ENCODE results near the gene SMARCA5.
"Not testable (repeated sequence)": the region's sequence is repeated elsewhere in the genome, so short reads cannot be mapped to it uniquely, and the experiment has no call there.

Gene SMARCA5

GRCh38 chr4:143514901-143515300 is 1.4 kb downstream of the SMARCA5 start:
- DNase-seq (ENCODE audit: low read depth, low spot score), result no peak
- TF ChIP-seq SUZ12 (IDR thresholded peaks at IDR 0.05; ENCODE audit: extremely low read depth, insufficient read depth, insufficient read length) (no peak), ZNF274 (IDR thresholded peaks at IDR 0.05; ENCODE audit: low read depth, low read length) (no peak), YY1 (IDR thresholded peaks at IDR 0.05; ENCODE audit: insufficient read depth, insufficient read length) (no peak)
- peaks cover 2% of the 10 kb centered on the region for H3K4me1 ChIP-seq (ENCODE audit: insufficient read depth, insufficient read length)
- H3K27me3 ChIP-seq (ENCODE audit: insufficient read depth, insufficient read length), result no peaks in the 10 kb centered on the region
- H3K9me3 ChIP-seq (ENCODE audit: insufficient read depth, low read length), result no peaks in the 10 kb centered on the region
- H3K9ac ChIP-seq (ENCODE audit: insufficient read length, low read depth), result peak overlapping the region; percentile 96
- H3K36me3 ChIP-seq (ENCODE audit: insufficient read depth, insufficient read length, low read length), result peaks cover 28% of the 10 kb centered on the region
- peak overlapping the region; percentile 99 for H3K4me3 ChIP-seq (ENCODE audit: insufficient read length, low read depth)

GRCh38 chr4:143515905-143516304 is 2.4 kb downstream of the SMARCA5 start:
- Histone ChIP-seq H3K9ac (ENCODE audit: insufficient read length, low read depth) (peak overlapping the region; percentile 21), H3K27me3 (ENCODE audit: insufficient read depth, insufficient read length) (no peaks in the 10 kb centered on the region), H3K4me1 (ENCODE audit: insufficient read depth, insufficient read length) (peaks cover 2% of the 10 kb centered on the region), H3K9me3 (ENCODE audit: insufficient read depth, low read length) (no peaks in the 10 kb centered on the region), H3K4me3 (ENCODE audit: insufficient read length, low read depth) (peak overlapping the region; percentile 99), H3K36me3 (ENCODE audit: insufficient read depth, insufficient read length, low read length) (peaks cover 35% of the 10 kb centered on the region)
- TF ChIP-seq ZNF274 (IDR thresholded peaks at IDR 0.05; ENCODE audit: low read depth, low read length) (no peak), YY1 (IDR thresholded peaks at IDR 0.05; ENCODE audit: insufficient read depth, insufficient read length) (no peak), SUZ12 (IDR thresholded peaks at IDR 0.05; ENCODE audit: extremely low read depth, insufficient read depth, insufficient read length) (no peak)
- DNase-seq (ENCODE audit: low read depth, low spot score), result no peak

- H3K9ac ChIP-seq (ENCODE audit: insufficient read length, low read depth), result no peak overlapping the region
- peaks cover 2% of the 10 kb centered on the region for H3K4me1 ChIP-seq (ENCODE audit: insufficient read depth, insufficient read length)
- no peaks in the 10 kb centered on the region for H3K9me3 ChIP-seq (ENCODE audit: insufficient read depth, low read length)
- no peak overlapping the region for H3K4me3 ChIP-seq (ENCODE audit: insufficient read length, low read depth)
- H3K36me3 ChIP-seq (ENCODE audit: insufficient read depth, insufficient read length, low read length), result peaks cover 53% of the 10 kb centered on the region
- no peaks in the 10 kb centered on the region for H3K27me3 ChIP-seq (ENCODE audit: insufficient read depth, insufficient read length)
- TF ChIP-seq ZNF274 (IDR thresholded peaks at IDR 0.05; ENCODE audit: low read depth, low read length) (no peak), SUZ12 (IDR thresholded peaks at IDR 0.05; ENCODE audit: extremely low read depth, insufficient read depth, insufficient read length) (no peak), YY1 (IDR thresholded peaks at IDR 0.05; ENCODE audit: insufficient read depth, insufficient read length) (no peak)
- no peak for DNase-seq (ENCODE audit: low read depth, low spot score)
Measured at GRCh38 chr4:143517764-143518163, 4.3 kb downstream of the SMARCA5 start.

- H3K4me1 ChIP-seq (ENCODE audit: insufficient read depth, insufficient read length), result no peaks in the 10 kb centered on the region
- H3K27me3 ChIP-seq (ENCODE audit: insufficient read depth, insufficient read length), result no peaks in the 10 kb centered on the region
- H3K36me3 ChIP-seq (ENCODE audit: insufficient read depth, insufficient read length, low read length), result peaks cover 90% of the 10 kb centered on the region
- H3K4me3 ChIP-seq (ENCODE audit: insufficient read length, low read depth), result no peak overlapping the region
- H3K9ac ChIP-seq (ENCODE audit: insufficient read length, low read depth), result no peak overlapping the region
- DNase-seq (ENCODE audit: low read depth, low spot score), result no peak
- TF ChIP-seq YY1 (IDR thresholded peaks at IDR 0.05; ENCODE audit: insufficient read depth, insufficient read length) (no peak), ZNF274 (IDR thresholded peaks at IDR 0.05; ENCODE audit: low read depth, low read length) (no peak), SUZ12 (IDR thresholded peaks at IDR 0.05; ENCODE audit: extremely low read depth, insufficient read depth, insufficient read length) (no peak)
- no peaks in the 10 kb centered on the region for H3K9me3 ChIP-seq (ENCODE audit: insufficient read depth, low read length)
Measured at GRCh38 chr4:143524211-143524610, 10.7 kb downstream of the SMARCA5 start.

- not testable (repeated sequence) for H3K4me1 ChIP-seq (ENCODE audit: insufficient read depth, insufficient read length); H3K9ac ChIP-seq (ENCODE audit: insufficient read length, low read depth); H3K4me3 ChIP-seq (ENCODE audit: insufficient read length, low read depth); DNase-seq (ENCODE audit: low read depth, low spot score); H3K27me3 ChIP-seq (ENCODE audit: insufficient read depth, insufficient read length); H3K9me3 ChIP-seq (ENCODE audit: insufficient read depth, low read length)
- H3K36me3 ChIP-seq (ENCODE audit: insufficient read depth, insufficient read length, low read length), result peaks cover 89% of the 10 kb centered on the region
Measured at GRCh38 chr4:143528046-143528445, 14.5 kb downstream of the SMARCA5 start.

- Histone ChIP-seq H3K4me1 (ENCODE audit: insufficient read depth, insufficient read length) (no peaks in the 10 kb centered on the region), H3K36me3 (ENCODE audit: insufficient read depth, insufficient read length, low read length) (peaks cover 89% of the 10 kb centered on the region), H3K27me3 (ENCODE audit: insufficient read depth, insufficient read length) (no peaks in the 10 kb centered on the region), H3K9ac (ENCODE audit: insufficient read length, low read depth) (no peak overlapping the region), H3K4me3 (ENCODE audit: insufficient read length, low read depth) (no peak overlapping the region), H3K9me3 (ENCODE audit: insufficient read depth, low read length) (no peaks in the 10 kb centered on the region)
- TF ChIP-seq SUZ12 (IDR thresholded peaks at IDR 0.05; ENCODE audit: extremely low read depth, insufficient read depth, insufficient read length), result no peak
- no peak for TF ChIP-seq ZNF274 (IDR thresholded peaks at IDR 0.05; ENCODE audit: low read depth, low read length)
- no peak for TF ChIP-seq YY1 (IDR thresholded peaks at IDR 0.05; ENCODE audit: insufficient read depth, insufficient read length)
- no peak for DNase-seq (ENCODE audit: low read depth, low spot score)
Measured at GRCh38 chr4:143531380-143531779, 17.9 kb downstream of the SMARCA5 start.

- TF ChIP-seq YY1 (IDR thresholded peaks at IDR 0.05; ENCODE audit: insufficient read depth, insufficient read length), result no peak
- TF ChIP-seq SUZ12 (IDR thresholded peaks at IDR 0.05; ENCODE audit: extremely low read depth, insufficient read depth, insufficient read length), result no peak
- TF ChIP-seq ZNF274 (IDR thresholded peaks at IDR 0.05; ENCODE audit: low read depth, low read length), result no peak
- Histone ChIP-seq H3K9ac (ENCODE audit: insufficient read length, low read depth) (no peak overlapping the region), H3K4me1 (ENCODE audit: insufficient read depth, insufficient read length) (no peaks in the 10 kb centered on the region), H3K9me3 (ENCODE audit: insufficient read depth, low read length) (no peaks in the 10 kb centered on the region), H3K27me3 (ENCODE audit: insufficient read depth, insufficient read length) (no peaks in the 10 kb centered on the region), H3K36me3 (ENCODE audit: insufficient read depth, insufficient read length, low read length) (peaks cover 89% of the 10 kb centered on the region), H3K4me3 (ENCODE audit: insufficient read length, low read depth) (no peak overlapping the region)
- DNase-seq (ENCODE audit: low read depth, low spot score), result no peak
Measured at GRCh38 chr4:143531788-143532491, 18.4 kb downstream of the SMARCA5 start.

Data from NT2/D1 (cell line).